GM21447 (cell line): ENCODE results near the gene PRR13.
"Not testable (repeated sequence)": the region's sequence is repeated elsewhere in the genome, so short reads cannot be mapped to it uniquely, and the experiment has no call there.

Source experiments
- ATAC-seq: cut with Tn5 transposase; IDR thresholded peaks from one replicate; pipeline ENCODE4 v1.9.1; 2021; ENCODE audit not compliant: unreplicated experiment

PRR13 gene

DNA sequence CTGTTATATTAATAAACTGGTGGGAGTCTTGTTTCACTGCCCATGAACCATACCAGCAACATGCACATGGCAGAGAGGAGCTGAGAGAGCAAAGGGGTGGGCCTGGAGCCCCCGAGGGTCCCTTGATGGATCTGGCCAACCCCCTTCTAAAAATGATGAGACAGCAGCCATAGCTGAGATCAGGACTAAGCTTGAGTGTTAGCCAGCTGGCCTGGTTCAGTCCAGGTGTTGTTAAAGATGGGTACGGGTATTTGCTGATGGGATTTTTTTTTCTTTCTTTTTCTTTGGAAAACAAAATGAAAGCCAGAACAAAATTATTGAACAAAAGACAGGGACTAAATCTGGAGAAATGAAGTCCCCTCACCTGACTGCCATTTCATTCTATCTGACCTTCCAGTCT lies 26.3 kb downstream of the PRR13 start:
- no peak for ATAC-seq

DNA sequence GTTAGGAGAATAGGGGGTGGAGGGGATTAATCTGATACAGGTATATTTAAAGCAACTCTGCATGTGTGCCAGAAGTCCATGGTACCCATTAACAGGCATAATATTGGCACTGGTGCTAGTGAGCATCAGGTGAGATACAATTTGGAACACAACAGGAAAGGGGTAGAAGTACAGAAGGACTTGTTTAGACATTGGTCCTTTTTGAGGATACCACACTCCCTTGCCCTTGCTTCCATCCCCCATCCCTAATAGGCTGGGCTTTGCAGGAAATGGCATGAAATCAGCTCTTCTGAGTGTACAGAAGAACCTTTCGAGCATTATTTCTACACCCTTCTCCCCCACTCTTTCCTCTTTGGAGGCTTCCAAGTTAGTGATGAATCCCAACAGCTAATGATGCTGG lies 26.7 kb downstream of the PRR13 start:
- no peak for ATAC-seq

- ATAC-seq, result no peak
Measured at GRCh38 chr12:53472056-53472582, 30.6 kb downstream of the PRR13 start.

- ATAC-seq, result no peak
Measured at GRCh38 chr12:53474077-53474476, 32.5 kb downstream of the PRR13 start.

- no peak for ATAC-seq
Measured at GRCh38 chr12:53474819-53475218, 33.3 kb downstream of the PRR13 start.

- ATAC-seq, result no peak
Measured at GRCh38 chr12:53476769-53477209, 35.3 kb downstream of the PRR13 start.

DNA sequence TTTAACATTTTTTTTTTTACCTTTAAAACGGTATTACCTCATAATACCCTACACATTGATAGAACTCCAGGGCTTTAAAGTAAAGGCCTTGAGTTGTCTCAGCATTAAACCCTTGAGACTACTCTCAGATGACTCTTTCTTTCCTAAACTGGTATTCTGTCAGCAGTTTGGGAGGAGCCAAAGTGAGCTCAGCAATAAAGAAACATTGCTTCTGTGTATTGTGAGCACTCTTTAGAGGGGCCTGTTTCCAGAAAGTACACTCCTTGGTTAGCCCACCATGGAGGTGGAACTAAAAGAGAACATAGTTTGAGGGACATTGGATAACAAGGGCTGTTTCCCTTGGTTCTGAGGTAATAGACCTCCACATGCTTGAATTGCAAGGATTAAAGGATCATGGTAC lies 37.3 kb downstream of the PRR13 start:
- ATAC-seq, result no peak

DNA sequence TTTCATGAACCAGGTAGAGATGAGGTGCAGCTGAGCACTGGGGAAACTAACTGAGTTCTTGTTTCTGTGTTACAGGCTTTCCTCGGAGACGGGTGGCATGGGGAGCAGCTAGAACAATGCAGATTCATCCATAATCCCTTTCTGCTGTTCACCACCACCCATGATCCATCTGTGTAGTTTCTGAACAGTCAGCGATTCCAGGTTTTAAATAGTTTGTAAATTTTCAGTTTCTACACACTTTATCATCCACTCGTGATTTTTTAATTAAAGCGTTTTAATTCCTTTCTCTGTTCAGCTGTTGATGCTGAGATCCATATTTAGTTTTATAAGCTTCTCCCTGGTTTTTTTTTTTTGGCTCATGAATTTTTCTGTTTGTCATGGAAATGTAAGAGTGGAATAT lies 37.8 kb downstream of the PRR13 start:
- no peak for ATAC-seq

DNA sequence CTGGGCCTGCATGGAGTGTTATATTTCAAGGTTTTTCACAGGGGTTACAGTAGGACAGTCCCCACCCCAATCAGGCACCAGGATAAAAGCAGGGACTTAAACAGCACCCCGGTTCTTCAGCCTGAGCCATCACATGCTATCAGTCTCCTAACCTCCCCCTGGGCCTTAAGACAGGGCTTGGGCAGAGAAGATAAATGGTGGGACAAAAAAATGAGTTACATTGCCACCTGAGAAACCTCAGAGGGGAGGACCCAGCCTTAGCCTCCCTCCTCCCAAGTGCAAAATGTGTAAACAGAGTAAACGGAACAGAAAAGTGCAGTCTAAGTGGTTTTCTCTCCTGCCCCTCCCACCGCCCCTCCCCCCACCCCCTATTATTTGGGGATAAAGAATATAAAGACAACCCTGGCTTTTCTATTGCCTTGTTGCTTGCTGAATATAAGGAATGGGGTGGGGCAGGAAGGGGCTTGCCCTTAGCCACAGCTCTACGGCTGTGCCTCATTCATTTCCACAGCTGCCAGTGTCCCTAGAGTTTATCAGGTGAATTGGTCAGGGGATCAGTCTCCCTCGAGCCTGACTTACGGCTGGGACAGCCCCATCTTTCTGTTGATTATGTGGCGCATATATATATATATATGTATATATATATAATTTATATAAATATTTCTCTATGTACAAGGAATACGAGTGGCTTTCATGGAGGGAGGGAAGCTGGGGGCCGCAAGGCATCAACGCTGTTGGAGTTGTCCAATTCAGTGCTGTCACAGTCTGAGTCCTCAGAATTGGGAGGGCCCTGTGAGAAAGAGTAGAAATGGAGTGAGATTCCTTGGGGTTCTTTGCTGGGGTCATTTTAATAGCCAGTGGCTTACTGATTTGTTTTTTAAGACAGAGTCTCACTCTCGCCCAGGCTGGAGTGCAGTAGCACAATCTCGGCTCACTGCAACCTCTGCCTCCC lies 39.2 kb downstream of the PRR13 start:
- no peak for ATAC-seq

GRCh38 chr12:53481458-53481857 lies 39.9 kb downstream of the PRR13 start:
- not testable (repeated sequence) for ATAC-seq

- no peak for ATAC-seq
Measured at GRCh38 chr12:53481939-53482586, 40.5 kb downstream of the PRR13 start.

GRCh38 chr12:53482626-53483168 lies 41.2 kb downstream of the PRR13 start:
- ATAC-seq, result no peak

DNA sequence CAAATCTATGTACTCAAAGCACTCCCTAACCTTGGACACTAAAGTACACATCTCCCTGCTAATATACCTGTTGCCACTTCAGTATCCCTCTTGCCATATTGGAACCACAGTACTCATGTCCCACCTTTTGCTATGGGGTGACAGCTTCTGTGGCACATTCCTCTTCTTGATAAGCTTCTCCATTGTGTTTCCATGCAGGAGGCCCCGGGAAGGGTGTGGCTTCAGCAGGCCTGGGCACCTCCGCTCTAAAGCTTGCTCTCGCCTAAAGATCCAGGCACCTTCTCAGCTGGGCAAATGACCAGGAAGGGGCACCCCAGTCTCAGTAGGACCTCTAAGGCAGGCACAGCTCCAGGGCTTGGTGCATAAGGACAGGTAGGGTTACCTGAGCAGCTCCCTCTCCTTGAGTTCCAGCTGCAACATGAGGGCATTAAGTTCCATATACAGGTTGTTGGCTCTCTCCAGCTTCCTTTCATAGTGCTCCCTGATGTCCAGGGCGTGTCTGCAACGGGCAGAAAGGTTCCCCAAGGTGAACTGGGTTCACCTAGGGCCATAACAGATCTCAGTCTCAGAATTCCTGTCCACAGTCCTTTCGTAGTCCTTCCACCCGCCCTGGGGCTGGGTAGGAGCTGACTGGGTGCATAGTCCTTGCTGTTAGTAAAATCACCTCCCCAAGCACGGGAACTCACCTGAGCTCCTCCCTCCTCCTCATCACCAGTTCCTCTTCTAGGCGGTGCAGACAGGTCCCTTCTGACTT lies 41.9 kb downstream of the PRR13 start:
- no peak for ATAC-seq

GRCh38 chr12:53483979-53484377 lies 42.4 kb downstream of the PRR13 start:
- ATAC-seq, result no peak

DNA sequence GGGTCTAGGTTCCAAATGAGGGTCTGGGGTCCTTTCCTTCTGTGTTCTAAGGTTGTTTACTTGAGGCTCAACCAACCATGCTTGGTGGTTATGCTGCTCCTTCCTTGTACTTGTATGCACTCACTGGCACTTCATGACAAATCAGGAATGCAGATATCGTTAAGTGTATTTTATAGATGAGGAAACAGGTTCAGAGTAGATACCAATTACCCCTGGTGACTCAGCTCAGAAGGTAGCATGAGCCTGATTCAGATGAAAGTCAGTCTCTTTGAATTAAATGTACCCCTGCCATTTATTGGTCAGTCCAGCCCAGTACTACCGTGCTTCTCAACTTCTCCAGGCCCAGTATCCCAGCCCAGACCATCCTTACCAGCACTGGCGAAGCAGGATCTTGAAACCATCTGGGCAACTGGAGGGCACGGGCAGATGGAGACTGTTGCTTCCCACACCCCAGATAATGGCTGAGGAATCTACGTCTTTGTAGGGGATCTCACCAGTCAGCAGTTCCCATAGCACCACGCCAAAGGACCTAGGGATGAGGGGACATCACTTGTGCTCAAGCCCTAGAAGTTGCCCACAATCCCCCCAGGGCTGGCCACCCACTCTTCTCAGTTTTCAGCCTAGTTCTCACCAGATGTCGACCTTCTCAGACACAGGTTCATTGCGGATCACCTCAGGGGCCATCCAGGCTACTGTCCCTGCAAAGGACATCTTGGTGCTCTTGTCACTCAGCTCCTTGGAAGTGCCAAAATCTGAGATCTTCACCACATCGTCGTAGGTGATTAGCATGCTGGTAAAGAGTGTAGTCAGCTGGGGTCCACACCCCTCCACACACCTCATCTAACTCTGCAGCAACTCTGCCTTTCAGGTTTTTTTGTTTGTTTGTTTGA lies 43.4 kb downstream of the PRR13 start:
- no peak for ATAC-seq

DNA sequence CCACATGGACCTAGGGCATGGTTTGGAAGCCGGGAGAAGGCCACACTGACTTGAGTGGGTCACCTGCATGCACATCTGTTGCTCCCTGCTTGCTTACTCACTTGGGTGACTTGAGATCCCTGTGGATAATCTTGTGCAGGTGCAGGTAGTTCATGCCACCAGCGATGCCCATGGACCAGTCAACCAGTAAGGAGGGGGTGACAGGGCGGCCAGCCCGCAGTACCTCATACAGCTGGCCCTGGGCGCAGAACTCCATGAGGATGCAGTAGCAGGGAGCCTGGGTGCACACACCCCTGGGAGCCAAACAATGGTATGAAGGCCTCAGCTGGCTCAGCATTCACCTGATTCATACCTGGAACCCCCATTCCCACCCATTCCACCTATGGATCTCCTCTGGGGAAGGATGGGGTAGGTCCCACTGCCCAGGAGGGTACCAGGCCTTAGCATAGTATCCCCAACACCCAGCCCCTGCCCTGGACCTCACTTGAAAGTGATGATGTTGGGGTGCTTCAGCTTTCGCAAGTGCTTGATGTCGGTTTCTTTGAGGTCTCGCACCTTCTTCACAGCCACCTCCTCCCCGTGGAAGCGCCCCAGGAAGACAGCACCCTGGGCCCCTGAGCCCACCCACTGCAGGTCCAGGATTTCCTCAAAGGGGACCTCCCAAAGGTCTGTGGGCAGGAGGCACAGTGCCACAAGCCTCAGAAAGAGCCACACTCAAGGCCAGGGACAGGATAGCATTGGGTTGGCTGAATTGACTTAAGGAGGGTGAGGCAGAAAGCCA lies 44.6 kb downstream of the PRR13 start:
- ATAC-seq, result no peak

- no peak for ATAC-seq
Measured at GRCh38 chr12:53486736-53487487, 45.4 kb downstream of the PRR13 start.

DNA sequence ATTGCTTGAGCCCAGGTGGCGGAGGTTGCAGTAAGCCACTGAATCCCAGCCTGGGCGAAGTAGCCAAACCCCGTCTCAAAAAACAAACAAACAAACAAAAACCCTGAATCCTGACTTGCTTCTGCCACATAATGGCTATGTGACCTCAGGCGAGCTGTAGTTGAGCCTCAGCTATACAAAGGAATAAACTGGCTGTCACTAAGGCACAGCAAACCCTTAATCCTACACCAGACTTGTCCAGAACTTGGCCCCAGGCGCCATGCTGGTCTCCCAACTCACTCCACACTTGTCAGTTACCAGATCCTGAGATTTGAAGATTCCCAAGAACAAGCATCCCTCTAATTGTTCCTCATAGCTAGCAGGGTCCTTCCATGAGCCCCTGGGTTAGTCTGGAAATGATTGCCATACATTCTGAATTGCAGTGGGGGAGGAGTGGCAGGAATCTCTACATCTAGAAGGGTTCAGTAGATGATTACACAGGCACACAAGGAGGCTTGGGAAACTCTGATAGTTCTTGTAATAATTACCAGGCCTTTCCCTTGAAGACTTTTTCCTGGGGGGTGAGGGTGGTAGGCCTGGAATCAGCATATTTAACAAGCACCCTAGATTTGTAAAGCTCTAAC lies 47.8 kb downstream of the PRR13 start:
- no peak for ATAC-seq
